HEK293 (cell line): ENCODE measurements around the gene FBXW2.

Source experiments
- PBX3 ChIP-seq: sonication (generic); formaldehyde crosslinking; IDR thresholded peaks from 2 replicates; pipeline ENCODE4 v1.8.1; 2022; ENCODE audit warnings: mild to moderate bottlenecking, moderate library complexity, missing genetic modification reagents
- SP2 ChIP-seq: fragments of 450-650 bp; formaldehyde crosslinking; IDR thresholded peaks from 2 replicates; pipeline ENCODE4 v1.5.1; 2016; ENCODE audit warnings: missing biosample characterization, missing genetic modification characterization
- ZBTB1 ChIP-seq: fragments of 450-650 bp; formaldehyde crosslinking; IDR thresholded peaks from 2 replicates; pipeline ENCODE4 v1.5.1; 2016; ENCODE audit warnings: missing biosample characterization, missing genetic modification characterization
- ZBTB17 ChIP-seq: fragments of 450-650 bp; formaldehyde crosslinking; IDR thresholded peaks from 2 replicates; pipeline ENCODE4 v1.5.1; 2016; ENCODE audit warnings: missing biosample characterization, missing genetic modification characterization
- ZBTB20 ChIP-seq: fragments of 450-650 bp; formaldehyde crosslinking; IDR thresholded peaks from 2 replicates; pipeline ENCODE4 v1.5.1; 2016; ENCODE audit warnings: missing biosample characterization, missing genetic modification characterization
- ZBTB49 ChIP-seq: fragments of 450-650 bp; formaldehyde crosslinking; IDR thresholded peaks from 2 replicates; pipeline ENCODE4 v1.5.1; 2016; ENCODE audit warnings: missing biosample characterization, missing genetic modification characterization, low read depth
- ZEB2 ChIP-seq: fragments of 450-650 bp; formaldehyde crosslinking; IDR thresholded peaks from 2 replicates; pipeline ENCODE4 v1.5.1; 2016; ENCODE audit warnings: missing biosample characterization, missing genetic modification characterization
- ZFP3 ChIP-seq: fragments of 450-650 bp; formaldehyde crosslinking; IDR thresholded peaks from 2 replicates; pipeline ENCODE4 v1.5.1; 2016; ENCODE audit warnings: low read depth, missing biosample characterization, missing genetic modification characterization
- ZNF140 ChIP-seq: fragments of 450-650 bp; formaldehyde crosslinking; IDR thresholded peaks from 2 replicates; pipeline ENCODE4 v1.5.1; 2016; ENCODE audit warnings: missing biosample characterization, missing genetic modification characterization
- ZNF16 ChIP-seq: fragments of 450-650 bp; formaldehyde crosslinking; IDR thresholded peaks from 2 replicates; pipeline ENCODE4 v1.5.1; 2016; ENCODE audit warnings: low read depth, missing biosample characterization, missing genetic modification characterization
- ZNF169 ChIP-seq: fragments of 450-650 bp; formaldehyde crosslinking; IDR thresholded peaks from 2 replicates; pipeline ENCODE4 v1.5.1; 2016; ENCODE audit warnings: missing biosample characterization, missing genetic modification characterization
- ZNF18 ChIP-seq: fragments of 450-650 bp; formaldehyde crosslinking; IDR thresholded peaks from 2 replicates; pipeline ENCODE4 v1.5.1; 2016; ENCODE audit warnings: missing biosample characterization, missing genetic modification characterization
- ZNF23 ChIP-seq: fragments of 450-650 bp; formaldehyde crosslinking; IDR thresholded peaks from 2 replicates; pipeline ENCODE4 v1.5.1; 2016; ENCODE audit warnings: missing biosample characterization, missing genetic modification characterization, borderline replicate concordance
- ZNF292 ChIP-seq: fragments of 450-650 bp; formaldehyde crosslinking; IDR thresholded peaks from 2 replicates; pipeline ENCODE4 v1.5.1; 2016; ENCODE audit warnings: low read depth, missing biosample characterization, missing genetic modification characterization, borderline replicate concordance
- ZNF324 ChIP-seq: fragments of 450-650 bp; formaldehyde crosslinking; IDR thresholded peaks from 2 replicates; pipeline ENCODE4 v1.5.1; 2016; ENCODE audit warnings: missing biosample characterization, missing genetic modification characterization
- ZNF341 ChIP-seq: fragments of 450-650 bp; formaldehyde crosslinking; IDR thresholded peaks from 2 replicates; pipeline ENCODE4; 2016; ENCODE audit warnings: low read depth, missing biosample characterization, missing genetic modification characterization
- ZNF610 ChIP-seq: fragments of 450-650 bp; formaldehyde crosslinking; IDR thresholded peaks from 2 replicates; pipeline ENCODE4 v1.5.1; 2016; ENCODE audit warnings: missing biosample characterization, missing genetic modification characterization, borderline replicate concordance
- ZNF624 ChIP-seq: fragments of 450-650 bp; formaldehyde crosslinking; IDR thresholded peaks from 2 replicates; pipeline ENCODE4 v1.5.1; 2017; ENCODE audit warnings: missing biosample characterization, missing genetic modification characterization
- ZNF639 ChIP-seq: fragments of 450-650 bp; formaldehyde crosslinking; IDR thresholded peaks from 2 replicates; pipeline ENCODE4 v1.5.1; 2016; ENCODE audit warnings: missing biosample characterization, missing genetic modification characterization
- ZNF701 ChIP-seq: fragments of 450-650 bp; formaldehyde crosslinking; IDR thresholded peaks from 2 replicates; pipeline ENCODE4 v1.5.1; 2016; ENCODE audit warnings: missing biosample characterization, missing genetic modification characterization
- TF ChIP-seq, protein P1 (sequence below): fragments of 450-650 bp; formaldehyde crosslinking; IDR thresholded peaks from 2 replicates; pipeline ENCODE4 v1.5.1; 2017; ENCODE audit warnings: missing biosample characterization, mild to moderate bottlenecking, missing genetic modification characterization, moderate library complexity
- TF ChIP-seq, protein P2 (sequence below): fragments of 450-650 bp; formaldehyde crosslinking; IDR thresholded peaks from 2 replicates; pipeline ENCODE4 v1.5.1; 2016; ENCODE audit warnings: missing biosample characterization, missing genetic modification characterization
- TF ChIP-seq, protein P3 (sequence below): fragments of 450-650 bp; formaldehyde crosslinking; IDR thresholded peaks from 2 replicates; pipeline ENCODE4 v1.5.1; 2016; ENCODE audit warnings: missing biosample characterization, missing genetic modification characterization
- TF ChIP-seq, protein P4 (sequence below): fragments of 450-650 bp; formaldehyde crosslinking; IDR thresholded peaks from 2 replicates; pipeline ENCODE4 v1.5.1; 2016; ENCODE audit warnings: missing biosample characterization, missing genetic modification characterization
- TF ChIP-seq, protein P5 (sequence below): fragments of 450-650 bp; IDR thresholded peaks from 2 replicates; pipeline ENCODE4 v1.5.1; 2018; ENCODE audit warnings: missing biosample characterization, mild to moderate bottlenecking, missing genetic modification characterization

FBXW2 gene

GRCh38 chr9:120714088-120714845, 78.9 kb downstream of the FBXW2 start, which contains the start of gene MEGF9 (continued):
- TF ChIP-seq ZNF140 (tag by site-specific recombination) (no peak), ZNF341 (tag by site-specific recombination) (no peak), ZNF16 (tag by site-specific recombination) (no peak), ZNF624 (tag by site-specific recombination) (no peak), ZNF23 (tag by site-specific recombination) (no peak), SP2 (peak; percentile 91), ZBTB20 (tag by site-specific recombination) (peak; percentile 39; the same call in 1 of the 2 replicates), ZNF169 (tag by site-specific recombination) (no peak), ZBTB49 (tag by site-specific recombination) (no peak), ZNF639 (no peak), ZBTB17 (tag by site-specific recombination) (no peak), ZNF324 (tag by site-specific recombination) (no peak), ZNF292 (no peak), PBX3 (CRISPR knock-in tag) (peak; percentile 94; the same call in 1 of the 2 replicates), ZNF610 (0 out of 2 replicates have a peak, but pooled peaks have one; percentile 28), ZBTB1 (no peak), ZEB2 (0 out of 2 replicates have a peak, but pooled peaks have one; percentile 51), ZFP3 (tag by site-specific recombination) (no peak), ZNF701 (tag by site-specific recombination) (no peak), ZNF18 (no peak)
- TF ChIP-seq, protein P1, sequence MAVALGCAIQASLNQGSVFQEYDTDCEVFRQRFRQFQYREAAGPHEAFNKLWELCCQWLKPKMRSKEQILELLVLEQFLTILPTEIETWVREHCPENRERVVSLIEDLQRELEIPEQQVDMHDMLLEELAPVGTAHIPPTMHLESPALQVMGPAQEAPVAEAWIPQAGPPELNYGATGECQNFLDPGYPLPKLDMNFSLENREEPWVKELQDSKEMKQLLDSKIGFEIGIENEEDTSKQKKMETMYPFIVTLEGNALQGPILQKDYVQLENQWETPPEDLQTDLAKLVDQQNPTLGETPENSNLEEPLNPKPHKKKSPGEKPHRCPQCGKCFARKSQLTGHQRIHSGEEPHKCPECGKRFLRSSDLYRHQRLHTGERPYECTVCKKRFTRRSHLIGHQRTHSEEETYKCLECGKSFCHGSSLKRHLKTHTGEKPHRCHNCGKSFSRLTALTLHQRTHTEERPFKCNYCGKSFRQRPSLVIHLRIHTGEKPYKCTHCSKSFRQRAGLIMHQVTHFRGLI (tag by site-specific recombination) = peak; percentile 49; the same call in 1 of the 2 replicates
- TF ChIP-seq, protein P2, sequence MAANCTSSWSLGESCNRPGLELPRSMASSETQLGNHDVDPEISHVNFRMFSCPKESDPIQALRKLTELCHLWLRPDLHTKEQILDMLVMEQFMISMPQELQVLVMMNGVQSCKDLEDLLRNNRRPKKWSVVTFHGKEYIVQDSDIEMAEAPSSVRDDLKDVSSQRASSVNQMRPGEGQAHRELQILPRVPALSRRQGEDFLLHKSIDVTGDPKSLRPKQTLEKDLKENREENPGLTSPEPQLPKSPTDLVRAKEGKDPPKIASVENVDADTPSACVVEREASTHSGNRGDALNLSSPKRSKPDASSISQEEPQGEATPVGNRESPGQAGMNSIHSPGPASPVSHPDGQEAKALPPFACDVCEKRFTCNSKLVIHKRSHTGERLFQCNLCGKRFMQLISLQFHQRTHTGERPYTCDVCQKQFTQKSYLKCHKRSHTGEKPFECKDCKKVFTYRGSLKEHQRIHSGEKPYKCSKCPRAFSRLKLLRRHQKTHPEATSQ (tag by site-specific recombination) = no peak
- TF ChIP-seq, protein P3, sequence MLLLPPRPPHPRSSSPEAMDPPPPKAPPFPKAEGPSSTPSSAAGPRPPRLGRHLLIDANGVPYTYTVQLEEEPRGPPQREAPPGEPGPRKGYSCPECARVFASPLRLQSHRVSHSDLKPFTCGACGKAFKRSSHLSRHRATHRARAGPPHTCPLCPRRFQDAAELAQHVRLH = no peak
- TF ChIP-seq, protein P4, sequence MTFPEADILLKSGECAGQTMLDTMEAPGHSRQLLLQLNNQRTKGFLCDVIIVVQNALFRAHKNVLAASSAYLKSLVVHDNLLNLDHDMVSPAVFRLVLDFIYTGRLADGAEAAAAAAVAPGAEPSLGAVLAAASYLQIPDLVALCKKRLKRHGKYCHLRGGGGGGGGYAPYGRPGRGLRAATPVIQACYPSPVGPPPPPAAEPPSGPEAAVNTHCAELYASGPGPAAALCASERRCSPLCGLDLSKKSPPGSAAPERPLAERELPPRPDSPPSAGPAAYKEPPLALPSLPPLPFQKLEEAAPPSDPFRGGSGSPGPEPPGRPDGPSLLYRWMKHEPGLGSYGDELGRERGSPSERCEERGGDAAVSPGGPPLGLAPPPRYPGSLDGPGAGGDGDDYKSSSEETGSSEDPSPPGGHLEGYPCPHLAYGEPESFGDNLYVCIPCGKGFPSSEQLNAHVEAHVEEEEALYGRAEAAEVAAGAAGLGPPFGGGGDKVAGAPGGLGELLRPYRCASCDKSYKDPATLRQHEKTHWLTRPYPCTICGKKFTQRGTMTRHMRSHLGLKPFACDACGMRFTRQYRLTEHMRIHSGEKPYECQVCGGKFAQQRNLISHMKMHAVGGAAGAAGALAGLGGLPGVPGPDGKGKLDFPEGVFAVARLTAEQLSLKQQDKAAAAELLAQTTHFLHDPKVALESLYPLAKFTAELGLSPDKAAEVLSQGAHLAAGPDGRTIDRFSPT = peak; percentile 75
- TF ChIP-seq, protein P5, sequence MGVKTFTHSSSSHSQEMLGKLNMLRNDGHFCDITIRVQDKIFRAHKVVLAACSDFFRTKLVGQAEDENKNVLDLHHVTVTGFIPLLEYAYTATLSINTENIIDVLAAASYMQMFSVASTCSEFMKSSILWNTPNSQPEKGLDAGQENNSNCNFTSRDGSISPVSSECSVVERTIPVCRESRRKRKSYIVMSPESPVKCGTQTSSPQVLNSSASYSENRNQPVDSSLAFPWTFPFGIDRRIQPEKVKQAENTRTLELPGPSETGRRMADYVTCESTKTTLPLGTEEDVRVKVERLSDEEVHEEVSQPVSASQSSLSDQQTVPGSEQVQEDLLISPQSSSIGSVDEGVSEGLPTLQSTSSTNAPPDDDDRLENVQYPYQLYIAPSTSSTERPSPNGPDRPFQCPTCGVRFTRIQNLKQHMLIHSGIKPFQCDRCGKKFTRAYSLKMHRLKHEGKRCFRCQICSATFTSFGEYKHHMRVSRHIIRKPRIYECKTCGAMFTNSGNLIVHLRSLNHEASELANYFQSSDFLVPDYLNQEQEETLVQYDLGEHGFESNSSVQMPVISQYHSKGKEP (tag by site-specific recombination) = no peak
